ENCODE data around the gene RPS21. TPM values are rescaled to one million over a fixed set of nuclear protein-coding genes. Genes with fewer than 3 reads are reported as not detected.
A peak's percentile ranks its signal among the peaks of the same experiment; 100 is the strongest.

Gene RPS21
- total and polyA plus RNA-seq, 2 of the 13 experiments (the other 11 are each of a cell fraction or from before 2014, with no cell fraction given), result 2,647 to 11,063 TPM

DNA sequence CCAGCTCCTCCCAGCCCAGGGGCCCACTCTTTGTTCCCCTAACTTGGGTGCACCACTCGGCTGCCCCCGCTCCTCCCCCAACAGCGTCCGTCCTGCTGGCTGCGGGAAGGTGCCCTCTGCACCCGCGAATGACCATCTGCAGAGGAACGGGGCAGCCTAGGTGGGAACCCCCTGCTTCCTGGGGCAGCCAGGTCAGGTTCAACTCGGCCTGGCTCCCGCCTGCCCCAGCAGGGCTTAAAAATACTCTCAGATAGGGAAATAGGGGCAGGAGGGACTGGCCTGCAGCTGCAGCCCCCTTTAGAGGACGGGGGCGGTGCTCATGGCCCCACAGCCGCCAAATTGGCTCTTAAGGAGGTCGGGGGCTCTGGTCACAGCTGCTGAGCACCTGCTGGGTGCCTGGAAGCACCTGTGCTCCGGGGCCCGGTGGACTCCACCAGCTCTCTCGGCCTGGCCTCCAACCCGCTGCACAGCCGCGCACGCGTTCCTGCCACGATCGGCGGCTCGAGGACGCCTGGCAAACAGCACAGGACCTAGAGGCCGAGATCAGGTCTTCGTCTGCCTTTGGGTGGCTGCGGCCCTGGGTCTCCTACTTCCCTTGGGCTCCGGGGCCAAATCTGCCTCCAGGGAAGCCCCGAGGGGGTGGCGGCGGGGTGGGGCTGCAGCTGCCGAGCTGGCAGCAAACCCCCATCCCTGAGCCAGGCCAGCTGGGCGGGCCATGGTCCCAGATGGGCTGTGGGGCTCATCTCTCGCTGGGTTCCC is 19.1 kb upstream of the RPS21 start (continued):
- TF ChIP-seq ZNF101 (CRISPR knock-in tag; IDR thresholded peaks at IDR 0.05; ENCODE audit: borderline replicate concordance, low read depth) (peak; percentile 93; the same call in 1 of the 2 replicates), ZNF788 (CRISPR knock-in tag; IDR thresholded peaks at IDR 0.05; ENCODE audit: borderline replicate concordance) (peak; percentile 77), LCORL (IDR thresholded peaks at IDR 0.05) (no peak), LCORL (CRISPR knock-in tag; IDR thresholded peaks at IDR 0.05) (peak; percentile 79; the same call in 1 of the 2 replicates), NFRKB (IDR thresholded peaks at IDR 0.05) (no peak), HNRNPUL1 (IDR thresholded peaks at IDR 0.05; ENCODE audit: low read depth, low read length) (no peak), JARID2 (CRISPR knock-in tag; IDR thresholded peaks at IDR 0.05; ENCODE audit: insufficient replicate concordance) (peak; percentile 21), GFI1 (CRISPR knock-in tag; IDR thresholded peaks at IDR 0.05; ENCODE audit: borderline replicate concordance) (no peak; the same call in 1 of the 2 replicates), ZNF44 (CRISPR knock-in tag; IDR thresholded peaks at IDR 0.05) (no peak), ZNF329 (CRISPR knock-in tag; IDR thresholded peaks at IDR 0.05; ENCODE audit: low read depth) (peak; percentile 56), KDM1A (CRISPR knock-in tag; IDR thresholded peaks at IDR 0.05) (peak; percentile 56; the same call in 1 of the 2 replicates), SMAD9 (CRISPR knock-in tag; IDR thresholded peaks at IDR 0.05) (peak; percentile 74), MEIS2 (CRISPR knock-in tag; IDR thresholded peaks at IDR 0.05) (no peak; the same call in 1 of the 2 replicates), ZNF160 (CRISPR knock-in tag; IDR thresholded peaks at IDR 0.05) (no peak; the same call in none of the 2 replicates), ZNF674 (CRISPR knock-in tag; IDR thresholded peaks at IDR 0.05; ENCODE audit: low read depth) (peak; percentile 27; the same call in 1 of the 2 replicates), ZNF12 (CRISPR knock-in tag; IDR thresholded peaks at IDR 0.05) (no peak)
- TF ChIP-seq, protein P1, sequence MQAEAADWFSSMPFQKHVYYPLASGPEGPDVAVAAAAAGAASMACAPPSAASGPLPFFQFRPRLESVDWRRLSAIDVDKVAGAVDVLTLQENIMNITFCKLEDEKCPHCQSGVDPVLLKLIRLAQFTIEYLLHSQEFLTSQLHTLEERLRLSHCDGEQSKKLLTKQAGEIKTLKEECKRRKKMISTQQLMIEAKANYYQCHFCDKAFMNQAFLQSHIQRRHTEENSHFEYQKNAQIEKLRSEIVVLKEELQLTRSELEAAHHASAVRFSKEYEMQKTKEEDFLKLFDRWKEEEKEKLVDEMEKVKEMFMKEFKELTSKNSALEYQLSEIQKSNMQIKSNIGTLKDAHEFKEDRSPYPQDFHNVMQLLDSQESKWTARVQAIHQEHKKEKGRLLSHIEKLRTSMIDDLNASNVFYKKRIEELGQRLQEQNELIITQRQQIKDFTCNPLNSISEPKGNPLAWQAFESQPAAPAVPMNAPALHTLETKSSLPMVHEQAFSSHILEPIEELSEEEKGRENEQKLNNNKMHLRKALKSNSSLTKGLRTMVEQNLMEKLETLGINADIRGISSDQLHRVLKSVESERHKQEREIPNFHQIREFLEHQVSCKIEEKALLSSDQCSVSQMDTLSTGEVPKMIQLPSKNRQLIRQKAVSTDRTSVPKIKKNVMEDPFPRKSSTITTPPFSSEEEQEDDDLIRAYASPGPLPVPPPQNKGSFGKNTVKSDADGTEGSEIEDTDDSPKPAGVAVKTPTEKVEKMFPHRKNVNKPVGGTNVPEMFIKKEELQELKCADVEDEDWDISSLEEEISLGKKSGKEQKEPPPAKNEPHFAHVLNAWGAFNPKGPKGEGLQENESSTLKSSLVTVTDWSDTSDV (CRISPR knock-in tag; IDR thresholded peaks at IDR 0.05), result peak; percentile 81; the same call in 1 of the 2 replicates
- TF ChIP-seq, protein P2, sequence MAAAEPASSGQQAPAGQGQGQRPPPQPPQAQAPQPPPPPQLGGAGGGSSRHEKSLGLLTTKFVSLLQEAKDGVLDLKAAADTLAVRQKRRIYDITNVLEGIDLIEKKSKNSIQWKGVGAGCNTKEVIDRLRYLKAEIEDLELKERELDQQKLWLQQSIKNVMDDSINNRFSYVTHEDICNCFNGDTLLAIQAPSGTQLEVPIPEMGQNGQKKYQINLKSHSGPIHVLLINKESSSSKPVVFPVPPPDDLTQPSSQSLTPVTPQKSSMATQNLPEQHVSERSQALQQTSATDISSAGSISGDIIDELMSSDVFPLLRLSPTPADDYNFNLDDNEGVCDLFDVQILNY (CRISPR knock-in tag; conservative IDR thresholded peaks at IDR 0.05), result peak; percentile 37
- TF ChIP-seq, protein P3, sequence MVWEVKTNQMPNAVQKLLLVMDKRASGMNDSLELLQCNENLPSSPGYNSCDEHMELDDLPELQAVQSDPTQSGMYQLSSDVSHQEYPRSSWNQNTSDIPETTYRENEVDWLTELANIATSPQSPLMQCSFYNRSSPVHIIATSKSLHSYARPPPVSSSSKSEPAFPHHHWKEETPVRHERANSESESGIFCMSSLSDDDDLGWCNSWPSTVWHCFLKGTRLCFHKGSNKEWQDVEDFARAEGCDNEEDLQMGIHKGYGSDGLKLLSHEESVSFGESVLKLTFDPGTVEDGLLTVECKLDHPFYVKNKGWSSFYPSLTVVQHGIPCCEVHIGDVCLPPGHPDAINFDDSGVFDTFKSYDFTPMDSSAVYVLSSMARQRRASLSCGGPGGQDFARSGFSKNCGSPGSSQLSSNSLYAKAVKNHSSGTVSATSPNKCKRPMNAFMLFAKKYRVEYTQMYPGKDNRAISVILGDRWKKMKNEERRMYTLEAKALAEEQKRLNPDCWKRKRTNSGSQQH (CRISPR knock-in tag; IDR thresholded peaks at IDR 0.05; ENCODE audit: low read depth), result peak; percentile 81; the same call in 1 of the 2 replicates

Measured in HepG2 (cell line).